ENCODE results near the gene PPP1R2C. TPM values are rescaled to one million over a fixed set of nuclear protein-coding genes. Genes with fewer than 3 reads are reported as not detected.

Gene PPP1R2C
- total RNA-seq, 1 experiment from 2014 or later: not detected

- no TSS peak for BruUV-seq (replicated peaks)
- DNase-seq (ENCODE audit: low spot score): no peak
- Histone ChIP-seq H3K4me3 (ENCODE audit: low read depth, low read length, poor library complexity, severe bottlenecking) (no peak overlapping the region), H3K9me3 (ENCODE audit: low read depth, low read length, poor library complexity, severe bottlenecking) (no peaks in the 10 kb centered on the region), H3K27ac (ENCODE audit: low read depth, low read length, poor library complexity, severe bottlenecking) (no peak overlapping the region), H3K4me1 (ENCODE audit: insufficient read depth, low read length, poor library complexity, severe bottlenecking) (no peaks in the 10 kb centered on the region), H3K36me3 (ENCODE audit: insufficient read depth, low read length, poor library complexity, severe bottlenecking) (no peaks in the 10 kb centered on the region), H3K27me3 (replicated peaks; ENCODE audit: insufficient read depth, low read depth, low read length, poor library complexity) (no peaks in the 10 kb centered on the region)
- TF ChIP-seq EZH2 (IDR thresholded peaks at IDR 0.05; ENCODE audit: borderline replicate concordance, low read depth, low read length, poor library complexity, severe bottlenecking) (no peak), CTCF (conservative IDR thresholded peaks at IDR 0.05; ENCODE audit: low read depth, low read length) (no peak)
- POLR2A ChIA-PET (ENCODE audit: low non-redundant PET): no interaction called here
- CTCF ChIA-PET: no interaction called here
- intact Hi-C loops (cut with micrococcal nuclease; ENCODE audit: unreplicated experiment): no loop called here
Observed at GRCh38 chrX:42803320-42803719, 25.4 kb upstream of the PPP1R2C start.

GRCh38 chrX:42797651-42798269 lies 19.8 kb upstream of the PPP1R2C start:
- H3K36me3 ChIP-seq (ENCODE audit: insufficient read depth, low read length, poor library complexity, severe bottlenecking): no peaks in the 10 kb centered on the region
- ChIA-PET CTCF (no interaction called here), POLR2A (ENCODE audit: low non-redundant PET) (no interaction called here)
- BruUV-seq (replicated peaks): no TSS peak
- DNase-seq (ENCODE audit: low spot score): peak; percentile 14
- no peak overlapping the region for H3K4me3 ChIP-seq (ENCODE audit: low read depth, low read length, poor library complexity, severe bottlenecking)
- H3K27me3 ChIP-seq (replicated peaks; ENCODE audit: insufficient read depth, low read depth, low read length, poor library complexity): no peaks in the 10 kb centered on the region
- no peak for TF ChIP-seq CTCF (conservative IDR thresholded peaks at IDR 0.05; ENCODE audit: low read depth, low read length)
- no peak for TF ChIP-seq EZH2 (IDR thresholded peaks at IDR 0.05; ENCODE audit: borderline replicate concordance, low read depth, low read length, poor library complexity, severe bottlenecking)
- intact Hi-C loops (cut with micrococcal nuclease; ENCODE audit: unreplicated experiment): no loop called here
- H3K27ac ChIP-seq (ENCODE audit: low read depth, low read length, poor library complexity, severe bottlenecking): no peak overlapping the region
- no peaks in the 10 kb centered on the region for H3K4me1 ChIP-seq (ENCODE audit: insufficient read depth, low read length, poor library complexity, severe bottlenecking)
- no peaks in the 10 kb centered on the region for H3K9me3 ChIP-seq (ENCODE audit: low read depth, low read length, poor library complexity, severe bottlenecking)

- H3K9me3 ChIP-seq (ENCODE audit: low read depth, low read length, poor library complexity, severe bottlenecking): no peaks in the 10 kb centered on the region
- no peak overlapping the region for H3K27ac ChIP-seq (ENCODE audit: low read depth, low read length, poor library complexity, severe bottlenecking)
- TF ChIP-seq EZH2 (IDR thresholded peaks at IDR 0.05; ENCODE audit: borderline replicate concordance, low read depth, low read length, poor library complexity, severe bottlenecking): no peak
- no peak for TF ChIP-seq CTCF (conservative IDR thresholded peaks at IDR 0.05; ENCODE audit: low read depth, low read length)
- H3K36me3 ChIP-seq (ENCODE audit: insufficient read depth, low read length, poor library complexity, severe bottlenecking): no peaks in the 10 kb centered on the region
- intact Hi-C loops (cut with micrococcal nuclease; ENCODE audit: unreplicated experiment): no loop called here
- H3K4me1 ChIP-seq (ENCODE audit: insufficient read depth, low read length, poor library complexity, severe bottlenecking): no peaks in the 10 kb centered on the region
- no peaks in the 10 kb centered on the region for H3K27me3 ChIP-seq (replicated peaks; ENCODE audit: insufficient read depth, low read depth, low read length, poor library complexity)
- POLR2A ChIA-PET (ENCODE audit: low non-redundant PET): no interaction called here
- DNase-seq (ENCODE audit: low spot score): no peak
- CTCF ChIA-PET: no interaction called here
- H3K4me3 ChIP-seq (ENCODE audit: low read depth, low read length, poor library complexity, severe bottlenecking): no peak overlapping the region
- BruUV-seq (replicated peaks): no TSS peak
Observed at GRCh38 chrX:42783451-42783850, 5.5 kb upstream of the PPP1R2C start.

Measured in A673 (cell line).